ENCODE measurements around the gene DDX28.

DNA sequence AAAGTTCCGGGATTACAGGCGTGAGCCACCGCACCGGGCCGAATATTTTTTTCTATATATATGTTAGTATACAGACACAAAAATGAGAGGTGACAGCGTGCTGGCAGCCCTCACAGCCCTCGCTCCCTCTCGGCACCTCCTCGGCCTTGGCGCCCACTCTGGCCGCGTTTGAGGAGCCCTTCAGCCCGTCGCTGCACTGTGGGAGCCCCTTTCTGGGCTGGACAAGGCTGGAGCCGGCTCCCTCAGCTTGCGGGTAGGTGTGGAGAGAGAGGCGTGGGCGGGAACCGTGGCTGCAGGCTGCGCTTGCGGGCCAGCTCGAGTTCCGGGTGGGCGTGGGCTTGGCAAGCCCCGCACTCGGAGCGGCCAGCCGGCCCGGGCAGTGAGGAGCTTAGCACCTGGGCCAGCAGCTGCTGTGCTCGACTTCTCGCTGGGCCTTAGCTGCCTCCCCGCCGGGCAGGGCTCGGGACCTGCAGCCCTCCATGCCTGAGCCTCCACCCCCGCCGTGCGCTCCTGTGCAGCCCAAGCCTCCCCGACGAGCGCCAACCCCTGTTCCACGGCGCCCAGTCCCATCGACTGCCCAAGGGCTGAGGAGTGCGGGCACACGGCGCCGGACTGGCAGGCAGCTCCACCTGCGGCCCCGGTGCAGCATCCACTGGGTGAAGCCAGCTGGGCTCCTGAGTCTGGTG is 40.9 kb downstream of the DDX28 start:
- TF ChIP-seq ZNF197 (CRISPR knock-in tag; IDR thresholded peaks at IDR 0.05; ENCODE audit: low read depth) = no peak
- no peak for TF ChIP-seq POLR2AphosphoS5 (IDR thresholded peaks at IDR 0.05; ENCODE audit: control insufficient read depth, insufficient read depth, low read depth, low read length)
- no peak for TF ChIP-seq ZNF212 (CRISPR knock-in tag; IDR thresholded peaks at IDR 0.05)
- no peak for TF ChIP-seq KDM1A (IDR thresholded peaks at IDR 0.05)
- TF ChIP-seq, protein P1, sequence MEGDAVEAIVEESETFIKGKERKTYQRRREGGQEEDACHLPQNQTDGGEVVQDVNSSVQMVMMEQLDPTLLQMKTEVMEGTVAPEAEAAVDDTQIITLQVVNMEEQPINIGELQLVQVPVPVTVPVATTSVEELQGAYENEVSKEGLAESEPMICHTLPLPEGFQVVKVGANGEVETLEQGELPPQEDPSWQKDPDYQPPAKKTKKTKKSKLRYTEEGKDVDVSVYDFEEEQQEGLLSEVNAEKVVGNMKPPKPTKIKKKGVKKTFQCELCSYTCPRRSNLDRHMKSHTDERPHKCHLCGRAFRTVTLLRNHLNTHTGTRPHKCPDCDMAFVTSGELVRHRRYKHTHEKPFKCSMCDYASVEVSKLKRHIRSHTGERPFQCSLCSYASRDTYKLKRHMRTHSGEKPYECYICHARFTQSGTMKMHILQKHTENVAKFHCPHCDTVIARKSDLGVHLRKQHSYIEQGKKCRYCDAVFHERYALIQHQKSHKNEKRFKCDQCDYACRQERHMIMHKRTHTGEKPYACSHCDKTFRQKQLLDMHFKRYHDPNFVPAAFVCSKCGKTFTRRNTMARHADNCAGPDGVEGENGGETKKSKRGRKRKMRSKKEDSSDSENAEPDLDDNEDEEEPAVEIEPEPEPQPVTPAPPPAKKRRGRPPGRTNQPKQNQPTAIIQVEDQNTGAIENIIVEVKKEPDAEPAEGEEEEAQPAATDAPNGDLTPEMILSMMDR (IDR thresholded peaks at IDR 0.05 in 2 of 3, conservative IDR thresholded peaks at IDR 0.05 in 1 of 3; ENCODE audit: insufficient read depth in 2 of 3, low read depth in 1 of 3, low read length in 3 of 3) = no peak
- TF ChIP-seq LARP7 (IDR thresholded peaks at IDR 0.05) = no peak
- TF ChIP-seq, protein P2, sequence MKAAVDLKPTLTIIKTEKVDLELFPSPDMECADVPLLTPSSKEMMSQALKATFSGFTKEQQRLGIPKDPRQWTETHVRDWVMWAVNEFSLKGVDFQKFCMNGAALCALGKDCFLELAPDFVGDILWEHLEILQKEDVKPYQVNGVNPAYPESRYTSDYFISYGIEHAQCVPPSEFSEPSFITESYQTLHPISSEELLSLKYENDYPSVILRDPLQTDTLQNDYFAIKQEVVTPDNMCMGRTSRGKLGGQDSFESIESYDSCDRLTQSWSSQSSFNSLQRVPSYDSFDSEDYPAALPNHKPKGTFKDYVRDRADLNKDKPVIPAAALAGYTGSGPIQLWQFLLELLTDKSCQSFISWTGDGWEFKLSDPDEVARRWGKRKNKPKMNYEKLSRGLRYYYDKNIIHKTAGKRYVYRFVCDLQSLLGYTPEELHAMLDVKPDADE (conservative IDR thresholded peaks at IDR 0.05; ENCODE audit: control insufficient read depth, low read depth, low read length) = no peak
- TF ChIP-seq RAD21 (CRISPR knock-in tag; conservative IDR thresholded peaks at IDR 0.05 in 1 of 2, IDR thresholded peaks at IDR 0.05 in 1 of 2) = no peak

Measured in K562 (cell line).